ENCODE results near the gene RNF207. TPM values are rescaled to one million over a fixed set of nuclear protein-coding genes. Genes with fewer than 3 reads are reported as not detected.
A peak's percentile ranks its signal among the peaks of the same experiment; 100 is the strongest.
"Not testable (repeated sequence)": the region's sequence is repeated elsewhere in the genome, so short reads cannot be mapped to it uniquely, and the experiment has no call there.

The RNF207 gene
- total RNA-seq, 1 experiment from 2014 or later = 115 TPM

DNA sequence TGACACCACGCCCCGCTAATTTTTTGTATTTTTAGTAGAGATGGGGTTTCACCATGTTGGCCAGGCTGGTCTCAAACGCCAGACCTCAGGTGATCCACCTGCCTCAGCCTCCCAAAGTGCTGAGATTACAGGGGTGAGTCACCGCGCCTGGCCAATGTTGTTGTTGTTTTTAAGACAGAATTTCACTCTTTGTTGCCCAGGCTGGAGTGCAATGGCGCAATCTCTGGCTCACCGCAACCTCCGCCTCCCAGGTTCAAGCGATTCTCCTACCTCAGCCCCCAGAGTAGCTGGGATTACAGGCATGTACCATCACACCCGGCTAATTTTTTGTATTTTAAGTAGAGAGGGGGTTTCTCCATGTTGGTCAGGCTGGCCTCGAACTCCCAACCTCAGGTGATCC, 13.7 kb downstream of the RNF207 start:
- in situ Hi-C loops (cut with HindIII; ENCODE audit: low pct_unique_long_range_greater_than_20kb, low sequenced_read_pairs); POLR2A ChIA-PET: not testable (repeated sequence)

DNA sequence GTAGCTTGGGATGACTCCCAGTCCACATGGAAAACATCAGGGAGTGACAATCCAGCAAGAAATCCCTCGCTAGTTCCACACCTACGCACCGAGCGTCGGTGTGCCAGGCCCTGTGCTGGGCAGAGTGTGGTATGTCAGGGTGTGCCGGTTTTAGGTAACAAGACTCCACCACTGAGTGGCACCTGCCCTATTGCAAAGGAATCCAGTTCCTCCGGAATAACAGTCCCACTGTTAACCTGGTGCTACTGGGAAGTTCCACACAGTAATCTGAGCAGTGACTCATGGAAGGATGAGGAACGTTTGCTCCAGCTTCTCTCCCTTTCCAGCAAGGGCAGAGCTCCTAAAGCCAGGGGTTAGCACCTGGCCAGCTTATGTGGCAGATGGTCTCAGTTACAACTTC, 14.3 kb downstream of the RNF207 start:
- intact Hi-C loops (cut with micrococcal nuclease; ENCODE audit: unreplicated experiment) = no loop called here
- BruUV-seq (replicated peaks) = no TSS peak

More for the DNA sequence above, 13.7 kb downstream of the RNF207 start:
- H3K9me3 ChIP-seq (ENCODE audit: control insufficient read depth, insufficient read depth, low read depth, low read length); ATAC-seq; intact Hi-C loops (cut with micrococcal nuclease; ENCODE audit: unreplicated experiment); H3K4me1 ChIP-seq (ENCODE audit: control insufficient read depth, insufficient read depth, low read length); BruUV-seq (replicated peaks); H3K36me3 ChIP-seq (ENCODE audit: control insufficient read depth, insufficient read depth, low read length); DNase-seq (ENCODE audit: low read depth, low spot score); H3K27me3 ChIP-seq (ENCODE audit: control insufficient read depth, insufficient read depth, low read length); H3K4me3 ChIP-seq (ENCODE audit: low read depth in 2 of 2, low read length in 2 of 2); H3K27ac ChIP-seq (ENCODE audit: low read length): not testable (repeated sequence)
- CTCF ChIA-PET = interaction anchor here (0.6 kb wide), 1 partner anchor 11 kb away, joined by 4 read pairs; no protein-coding TSS in a partner anchor

More for the DNA sequence above, 14.3 kb downstream of the RNF207 start:
- Histone ChIP-seq H3K36me3 (ENCODE audit: control insufficient read depth, insufficient read depth, low read length) (0 out of 2 replicates have a peak, but pooled peaks cover 6% of the 10 kb centered on the region), H3K27ac (ENCODE audit: low read length) (0 out of 2 replicates have a peak overlapping the region, but pooled peaks have one; percentile 29), H3K27me3 (ENCODE audit: control insufficient read depth, insufficient read depth, low read length) (no peaks in the 10 kb centered on the region), H3K9me3 (ENCODE audit: control insufficient read depth, insufficient read depth, low read depth, low read length) (no peaks in the 10 kb centered on the region), H3K4me1 (ENCODE audit: control insufficient read depth, insufficient read depth, low read length) (peaks cover 14% of the 10 kb centered on the region), H3K4me3 (ENCODE audit: low read depth in 2 of 2, low read length in 2 of 2) (no peak overlapping the region)
- in situ Hi-C loops (cut with HindIII; ENCODE audit: low pct_unique_long_range_greater_than_20kb, low sequenced_read_pairs) = no loop called here
- ChIA-PET CTCF (interaction anchor here (0.6 kb wide), 1 partner anchor 10 kb away, joined by 4 read pairs; no protein-coding TSS in a partner anchor), POLR2A (no interaction called here)
- DNase-seq (ENCODE audit: low read depth, low spot score) (no peak), ATAC-seq (0 out of 2 replicates have a peak, but pooled peaks have one; percentile 11)
- TF ChIP-seq POLR2AphosphoS5 (IDR thresholded peaks at IDR 0.05; ENCODE audit: low read depth, low read length) = no peak; the same call in 1 of the 2 replicates
- TF ChIP-seq, protein P1, sequence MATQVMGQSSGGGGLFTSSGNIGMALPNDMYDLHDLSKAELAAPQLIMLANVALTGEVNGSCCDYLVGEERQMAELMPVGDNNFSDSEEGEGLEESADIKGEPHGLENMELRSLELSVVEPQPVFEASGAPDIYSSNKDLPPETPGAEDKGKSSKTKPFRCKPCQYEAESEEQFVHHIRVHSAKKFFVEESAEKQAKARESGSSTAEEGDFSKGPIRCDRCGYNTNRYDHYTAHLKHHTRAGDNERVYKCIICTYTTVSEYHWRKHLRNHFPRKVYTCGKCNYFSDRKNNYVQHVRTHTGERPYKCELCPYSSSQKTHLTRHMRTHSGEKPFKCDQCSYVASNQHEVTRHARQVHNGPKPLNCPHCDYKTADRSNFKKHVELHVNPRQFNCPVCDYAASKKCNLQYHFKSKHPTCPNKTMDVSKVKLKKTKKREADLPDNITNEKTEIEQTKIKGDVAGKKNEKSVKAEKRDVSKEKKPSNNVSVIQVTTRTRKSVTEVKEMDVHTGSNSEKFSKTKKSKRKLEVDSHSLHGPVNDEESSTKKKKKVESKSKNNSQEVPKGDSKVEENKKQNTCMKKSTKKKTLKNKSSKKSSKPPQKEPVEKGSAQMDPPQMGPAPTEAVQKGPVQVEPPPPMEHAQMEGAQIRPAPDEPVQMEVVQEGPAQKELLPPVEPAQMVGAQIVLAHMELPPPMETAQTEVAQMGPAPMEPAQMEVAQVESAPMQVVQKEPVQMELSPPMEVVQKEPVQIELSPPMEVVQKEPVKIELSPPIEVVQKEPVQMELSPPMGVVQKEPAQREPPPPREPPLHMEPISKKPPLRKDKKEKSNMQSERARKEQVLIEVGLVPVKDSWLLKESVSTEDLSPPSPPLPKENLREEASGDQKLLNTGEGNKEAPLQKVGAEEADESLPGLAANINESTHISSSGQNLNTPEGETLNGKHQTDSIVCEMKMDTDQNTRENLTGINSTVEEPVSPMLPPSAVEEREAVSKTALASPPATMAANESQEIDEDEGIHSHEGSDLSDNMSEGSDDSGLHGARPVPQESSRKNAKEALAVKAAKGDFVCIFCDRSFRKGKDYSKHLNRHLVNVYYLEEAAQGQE (IDR thresholded peaks at IDR 0.05; ENCODE audit: insufficient read depth in 1 of 2, low read depth in 2 of 2, low read length in 1 of 2) = no peak
- TF ChIP-seq SIN3A (IDR thresholded peaks at IDR 0.05; ENCODE audit: borderline replicate concordance, insufficient read depth, low read depth, low read length) = no peak
- TF ChIP-seq, protein P2, sequence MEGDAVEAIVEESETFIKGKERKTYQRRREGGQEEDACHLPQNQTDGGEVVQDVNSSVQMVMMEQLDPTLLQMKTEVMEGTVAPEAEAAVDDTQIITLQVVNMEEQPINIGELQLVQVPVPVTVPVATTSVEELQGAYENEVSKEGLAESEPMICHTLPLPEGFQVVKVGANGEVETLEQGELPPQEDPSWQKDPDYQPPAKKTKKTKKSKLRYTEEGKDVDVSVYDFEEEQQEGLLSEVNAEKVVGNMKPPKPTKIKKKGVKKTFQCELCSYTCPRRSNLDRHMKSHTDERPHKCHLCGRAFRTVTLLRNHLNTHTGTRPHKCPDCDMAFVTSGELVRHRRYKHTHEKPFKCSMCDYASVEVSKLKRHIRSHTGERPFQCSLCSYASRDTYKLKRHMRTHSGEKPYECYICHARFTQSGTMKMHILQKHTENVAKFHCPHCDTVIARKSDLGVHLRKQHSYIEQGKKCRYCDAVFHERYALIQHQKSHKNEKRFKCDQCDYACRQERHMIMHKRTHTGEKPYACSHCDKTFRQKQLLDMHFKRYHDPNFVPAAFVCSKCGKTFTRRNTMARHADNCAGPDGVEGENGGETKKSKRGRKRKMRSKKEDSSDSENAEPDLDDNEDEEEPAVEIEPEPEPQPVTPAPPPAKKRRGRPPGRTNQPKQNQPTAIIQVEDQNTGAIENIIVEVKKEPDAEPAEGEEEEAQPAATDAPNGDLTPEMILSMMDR (IDR thresholded peaks at IDR 0.05) = no peak
- no peak for TF ChIP-seq TCF7L2 (IDR thresholded peaks at IDR 0.05; ENCODE audit: low read depth, low read length)

Data from Panc1 (cell line).